HG02870 (cell line): ENCODE measurements around the gene ABCG2.
"Not testable (repeated sequence)": the region's sequence is repeated elsewhere in the genome, so short reads cannot be mapped to it uniquely, and the experiment has no call there.

Experiments
- ATAC-seq: cut with Tn5 transposase; IDR thresholded peaks from one replicate; pipeline ENCODE4 v1.9.1; 2021; ENCODE audit warnings: mild to moderate bottlenecking, moderate library complexity; ENCODE audit not compliant: unreplicated experiment

The ABCG2 gene

GRCh38 chr4:88119943-88120342 lies 38.5 kb downstream of the ABCG2 start:
- ATAC-seq, result no peak

- ATAC-seq, result no peak
Measured at GRCh38 chr4:88115587-88115986, 42.9 kb downstream of the ABCG2 start.

GRCh38 chr4:88112856-88113255 lies 45.6 kb downstream of the ABCG2 start:
- no peak for ATAC-seq

GRCh38 chr4:88110826-88111225 lies 47.6 kb downstream of the ABCG2 start:
- no peak for ATAC-seq

GRCh38 chr4:88109123-88109881 lies 49.1 kb downstream of the ABCG2 start:
- ATAC-seq, result no peak

- ATAC-seq, result no peak
Measured at GRCh38 chr4:88108747-88109122, 49.7 kb downstream of the ABCG2 start.

GRCh38 chr4:88108108-88108465 lies 50.4 kb downstream of the ABCG2 start:
- ATAC-seq, result not testable (repeated sequence)

GRCh38 chr4:88107406-88108107 lies 50.9 kb downstream of the ABCG2 start:
- no peak for ATAC-seq

GRCh38 chr4:88106205-88106604 lies 52.2 kb downstream of the ABCG2 start:
- no peak for ATAC-seq

- no peak for ATAC-seq
Measured at GRCh38 chr4:88104902-88105610, 53.4 kb downstream of the ABCG2 start.

GRCh38 chr4:88102026-88102425 lies 56.4 kb downstream of the ABCG2 start:
- no peak for ATAC-seq

GRCh38 chr4:88101165-88101564 lies 57.3 kb downstream of the ABCG2 start:
- ATAC-seq, result no peak

- ATAC-seq, result no peak
Measured at GRCh38 chr4:88098993-88099752, 59.3 kb downstream of the ABCG2 start.

- no peak for ATAC-seq
Measured at GRCh38 chr4:88097781-88098180, 60.7 kb downstream of the ABCG2 start.

GRCh38 chr4:88097301-88097700 lies 61.1 kb downstream of the ABCG2 start:
- ATAC-seq, result no peak

- ATAC-seq, result no peak
Measured at GRCh38 chr4:88093874-88094273, 64.6 kb downstream of the ABCG2 start.

- ATAC-seq, result no peak
Measured at GRCh38 chr4:88091378-88091777, 67.1 kb downstream of the ABCG2 start.

- ATAC-seq, result no peak
Measured at GRCh38 chr4:88090898-88091297, 67.5 kb downstream of the ABCG2 start.

- no peak for ATAC-seq
Measured at GRCh38 chr4:88087004-88087403, 71.4 kb downstream of the ABCG2 start.

GRCh38 chr4:88080626-88081025 lies 77.8 kb downstream of the ABCG2 start:
- no peak for ATAC-seq

- no peak for ATAC-seq
Measured at GRCh38 chr4:88078579-88078978, 79.9 kb downstream of the ABCG2 start.
